ENCODE data around the gene SLC36A4.
"Not testable (repeated sequence)": the region's sequence is repeated elsewhere in the genome, so short reads cannot be mapped to it uniquely, and the experiment has no call there.

SLC36A4 gene

GRCh38 chr11:93118276-93118675, 79.5 kb downstream of the SLC36A4 start:
- no peak overlapping the region for H3K27ac ChIP-seq

GRCh38 chr11:93117565-93117964, 80.2 kb downstream of the SLC36A4 start:
- TF ChIP-seq, protein P1, sequence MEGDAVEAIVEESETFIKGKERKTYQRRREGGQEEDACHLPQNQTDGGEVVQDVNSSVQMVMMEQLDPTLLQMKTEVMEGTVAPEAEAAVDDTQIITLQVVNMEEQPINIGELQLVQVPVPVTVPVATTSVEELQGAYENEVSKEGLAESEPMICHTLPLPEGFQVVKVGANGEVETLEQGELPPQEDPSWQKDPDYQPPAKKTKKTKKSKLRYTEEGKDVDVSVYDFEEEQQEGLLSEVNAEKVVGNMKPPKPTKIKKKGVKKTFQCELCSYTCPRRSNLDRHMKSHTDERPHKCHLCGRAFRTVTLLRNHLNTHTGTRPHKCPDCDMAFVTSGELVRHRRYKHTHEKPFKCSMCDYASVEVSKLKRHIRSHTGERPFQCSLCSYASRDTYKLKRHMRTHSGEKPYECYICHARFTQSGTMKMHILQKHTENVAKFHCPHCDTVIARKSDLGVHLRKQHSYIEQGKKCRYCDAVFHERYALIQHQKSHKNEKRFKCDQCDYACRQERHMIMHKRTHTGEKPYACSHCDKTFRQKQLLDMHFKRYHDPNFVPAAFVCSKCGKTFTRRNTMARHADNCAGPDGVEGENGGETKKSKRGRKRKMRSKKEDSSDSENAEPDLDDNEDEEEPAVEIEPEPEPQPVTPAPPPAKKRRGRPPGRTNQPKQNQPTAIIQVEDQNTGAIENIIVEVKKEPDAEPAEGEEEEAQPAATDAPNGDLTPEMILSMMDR (conservative IDR thresholded peaks at IDR 0.05): no peak
- no peak for TF ChIP-seq ZFX (IDR thresholded peaks at IDR 0.05)
- H3K27ac ChIP-seq: no peak overlapping the region

More at GRCh38 chr11:93118276-93118675, 79.5 kb downstream of the SLC36A4 start:
- TF ChIP-seq, protein P1 (conservative IDR thresholded peaks at IDR 0.05): no peak
- TF ChIP-seq ZFX (IDR thresholded peaks at IDR 0.05): no peak

GRCh38 chr11:93116641-93117441, 81.0 kb downstream of the SLC36A4 start:
- no peak overlapping the region for H3K27ac ChIP-seq
- no peak for TF ChIP-seq ZFX (IDR thresholded peaks at IDR 0.05)
- TF ChIP-seq, protein P1 (conservative IDR thresholded peaks at IDR 0.05): no peak

DNA sequence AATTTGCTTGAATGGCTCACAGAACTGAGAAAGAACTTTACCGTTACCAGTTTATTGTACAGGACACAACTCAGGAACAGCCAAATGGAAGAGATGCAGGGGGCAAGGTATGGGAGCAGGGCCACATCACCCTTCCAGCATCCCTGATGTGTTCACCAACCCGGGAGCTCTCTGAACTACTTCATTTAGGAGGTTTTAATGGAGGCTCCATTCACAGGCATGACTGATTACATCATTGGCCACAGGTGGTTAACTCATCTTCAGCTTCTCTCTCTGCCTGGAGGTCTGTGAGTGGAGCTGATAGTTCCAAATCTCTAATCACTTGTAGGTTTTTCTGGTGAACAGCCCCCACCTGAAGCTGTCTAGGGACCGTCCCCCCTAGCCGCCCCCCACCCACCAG, 83.5 kb downstream of the SLC36A4 start:
- no peak overlapping the region for H3K27ac ChIP-seq
- TF ChIP-seq, protein P1 (conservative IDR thresholded peaks at IDR 0.05): no peak
- TF ChIP-seq ZFX (IDR thresholded peaks at IDR 0.05): no peak

- H3K27ac ChIP-seq: no peak overlapping the region
These were observed 84.0 kb downstream of the SLC36A4 start for GRCh38 chr11:93113824-93114223.

GRCh38 chr11:93111147-93111546, 86.6 kb downstream of the SLC36A4 start:
- not testable (repeated sequence) for H3K27ac ChIP-seq

More at GRCh38 chr11:93113824-93114223, 84.0 kb downstream of the SLC36A4 start:
- TF ChIP-seq, protein P1 (conservative IDR thresholded peaks at IDR 0.05): no peak
- no peak for TF ChIP-seq ZFX (IDR thresholded peaks at IDR 0.05)

- H3K27ac ChIP-seq: no peak overlapping the region
- TF ChIP-seq ZFX (IDR thresholded peaks at IDR 0.05): no peak
- TF ChIP-seq, protein P1 (conservative IDR thresholded peaks at IDR 0.05): no peak
These were observed 97.6 kb downstream of the SLC36A4 start for GRCh38 chr11:93100211-93100610.

DNA sequence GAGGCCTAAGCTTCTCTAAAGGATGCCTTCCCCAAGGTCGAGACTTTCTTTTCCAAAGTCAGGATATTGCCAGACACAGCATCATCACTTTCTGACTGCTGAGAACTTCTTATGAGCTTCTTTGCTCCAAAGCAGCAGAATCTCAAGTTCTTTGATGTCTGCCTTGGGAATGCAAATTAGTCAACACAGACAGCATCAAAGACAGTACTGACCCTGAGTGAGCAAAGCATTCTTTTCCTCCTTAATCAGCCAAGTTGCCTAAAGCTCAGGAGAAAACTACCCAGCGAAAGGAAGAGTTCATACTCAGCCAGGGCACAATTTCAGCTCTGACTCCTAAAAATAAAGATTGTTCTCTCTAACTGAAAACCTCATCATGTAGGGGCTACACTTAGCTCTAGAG, 98.0 kb downstream of the SLC36A4 start:
- TF ChIP-seq, protein P1 (conservative IDR thresholded peaks at IDR 0.05): no peak
- no peak overlapping the region for H3K27ac ChIP-seq

Data from C4-2B (cell line).